Fibroblast of skin of left biceps (primary cell): ENCODE results near the gene RBP2.

Experiments
- DNase-seq, 2 experiments: peaks; one replicate each; pipeline ENCODE4 v3.0.0-alpha.2; 2013; ENCODE audit warnings: low read depth in 2 of 2

The RBP2 gene

GRCh38 chr3:139476348-139476747, at the start of gene RBP2:
RBP2 (minus strand) TSS chr3:139476516; CDS start chr3:139476459, 57 bp downstream.
- DNase-seq: no peak

- no peak for DNase-seq
Observed at GRCh38 chr3:139524841-139525636, 48.7 kb upstream of the RBP2 start.

GRCh38 chr3:139523718-139524117, 47.4 kb upstream of the RBP2 start:
- DNase-seq: no peak

- DNase-seq: no peak
Observed at GRCh38 chr3:139523166-139523565, 46.9 kb upstream of the RBP2 start.

- DNase-seq: no peak
Observed at GRCh38 chr3:139522421-139522820, 46.1 kb upstream of the RBP2 start.

GRCh38 chr3:139521816-139522215, 45.5 kb upstream of the RBP2 start:
- no peak for DNase-seq

- no peak for DNase-seq
Observed at GRCh38 chr3:139521144-139521543, 44.8 kb upstream of the RBP2 start.

- DNase-seq: no peak
Observed at GRCh38 chr3:139519998-139520737, 43.9 kb upstream of the RBP2 start.

GRCh38 chr3:139518926-139519842, 42.9 kb upstream of the RBP2 start:
- DNase-seq: no peak

GRCh38 chr3:139518306-139518705, 42.0 kb upstream of the RBP2 start:
- no peak for DNase-seq

- DNase-seq: no peak
Observed at GRCh38 chr3:139517321-139518065, 41.2 kb upstream of the RBP2 start.

- DNase-seq: no peak
Observed at GRCh38 chr3:139514741-139515140, 38.4 kb upstream of the RBP2 start.

GRCh38 chr3:139509631-139510030, 33.3 kb upstream of the RBP2 start:
- DNase-seq: no peak

GRCh38 chr3:139506766-139507165, 30.4 kb upstream of the RBP2 start:
- DNase-seq: no peak

GRCh38 chr3:139505829-139506386, 29.6 kb upstream of the RBP2 start:
- DNase-seq: no peak

GRCh38 chr3:139499536-139499935, 23.2 kb upstream of the RBP2 start:
- DNase-seq: no peak

- DNase-seq: no peak
Observed at GRCh38 chr3:139493826-139494385, 17.6 kb upstream of the RBP2 start.

- no peak for DNase-seq
Observed at GRCh38 chr3:139491966-139492365, 15.7 kb upstream of the RBP2 start.

GRCh38 chr3:139491027-139491700, 14.8 kb upstream of the RBP2 start:
- DNase-seq: no peak

- DNase-seq: no peak
Observed at GRCh38 chr3:139482206-139482605, 5.9 kb upstream of the RBP2 start.
